Upper lobe of right lung (tissue), 1 donor: Measurements from ENCODE around the gene GABRG3. TPM values are rescaled to one million over a fixed set of nuclear protein-coding genes. Genes with fewer than 3 reads are reported as not detected.

Experiments
- ATAC-seq: fragments of 200-7000 bp; cut with Tn5 transposase; one replicate; pipeline ENCODE4 v1.9.1; 2020; ENCODE audit warnings: mild to moderate bottlenecking, moderate library complexity
- DNase-seq: peaks from one replicate; pipeline ENCODE4 v3.0.0-alpha.2; 2020
- H3K27ac ChIP-seq: fragments of 200-600 bp; one replicate; pipeline ENCODE4 v1.8.0; 2022
- H3K27me3 ChIP-seq: fragments of 200-600 bp; one replicate; pipeline ENCODE4 v1.8.0; 2022; ENCODE audit warnings: mild to moderate bottlenecking
- H3K36me3 ChIP-seq: fragments of 200-600 bp; one replicate; pipeline ENCODE4 v1.8.0; 2022
- H3K4me1 ChIP-seq: fragments of 200-600 bp; one replicate; pipeline ENCODE4 v1.8.0; 2022
- H3K4me3 ChIP-seq: fragments of 200-600 bp; one replicate; pipeline ENCODE4 v1.8.0; 2022; ENCODE audit warnings: mild to moderate bottlenecking
- H3K9me3 ChIP-seq: fragments of 200-600 bp; one replicate; pipeline ENCODE4 v1.8.0; 2022
- intact Hi-C: fragments of 100-400 bp; cut with DNase I; formaldehyde crosslinking; loops from one replicate; pipeline ENCODE4 v1.11.0; 2022
- total RNA-seq: library from RNA; stranded (reverse); fragmentation: NEBNext Ultra II Directional; extraction: Animal tissue kit (Norgen Biotek cat#: 25700); gene quantifications from one replicate; pipeline ENCODE4 v1.2.1, GENCODE V29; 2021
- TF ChIP-seq, protein P1 (sequence below): fragments of 200-600 bp; IDR thresholded peaks from one replicate; pipeline ENCODE4 v1.8.0; 2022; ENCODE audit warnings: antibody characterized with exemption
- donor health status: DM: no; HTN: yes; CAD: no; lungs with severe emphysema.

GABRG3 gene
- total RNA-seq, 1 donor from 2014 or later: not detected

DNA sequence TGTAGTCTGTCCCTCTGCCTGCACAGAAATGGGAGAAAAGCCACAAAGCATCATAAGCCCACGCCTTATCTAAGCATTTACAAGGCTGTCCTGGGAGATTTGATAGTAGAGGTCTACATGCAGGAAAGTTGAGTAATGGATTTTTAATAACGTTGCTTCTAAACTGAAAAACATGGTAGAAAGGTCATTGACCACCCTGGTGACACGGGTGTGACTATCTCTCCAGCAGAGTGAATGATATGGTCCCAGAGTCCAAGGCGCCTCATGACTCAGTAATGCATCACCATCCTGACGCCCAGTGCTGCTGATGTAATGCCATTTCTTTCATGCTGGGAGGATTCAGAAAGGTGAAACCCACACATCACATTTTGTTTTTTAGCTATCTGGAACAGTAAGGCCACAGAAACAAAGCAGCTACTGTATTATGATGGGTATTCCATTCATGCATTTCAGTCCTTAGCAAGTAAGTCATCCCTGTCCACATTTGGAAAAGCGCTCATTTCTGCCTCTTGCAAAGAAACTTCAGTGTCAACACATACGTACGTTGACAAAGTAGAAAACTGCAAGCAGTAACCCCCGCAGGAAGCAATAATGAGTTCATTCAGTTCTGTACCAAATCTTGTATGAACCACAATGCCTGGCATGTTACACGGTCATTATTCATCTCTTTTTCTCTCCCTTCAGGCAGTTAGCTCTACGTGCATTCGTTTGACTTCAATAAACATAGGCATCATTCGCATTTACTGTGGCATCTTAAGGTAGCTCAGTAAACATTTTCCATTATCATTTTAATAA is 483.5 kb downstream of the GABRG3 start:
- intact Hi-C loops: no loop called here
- Histone ChIP-seq H3K27ac (no peak overlapping the region), H3K4me3 (no peak overlapping the region), H3K27me3 (no peaks in the 10 kb centered on the region), H3K36me3 (no peaks in the 10 kb centered on the region), H3K4me1 (no peaks in the 10 kb centered on the region), H3K9me3 (no peaks in the 10 kb centered on the region)
- TF ChIP-seq, protein P1, sequence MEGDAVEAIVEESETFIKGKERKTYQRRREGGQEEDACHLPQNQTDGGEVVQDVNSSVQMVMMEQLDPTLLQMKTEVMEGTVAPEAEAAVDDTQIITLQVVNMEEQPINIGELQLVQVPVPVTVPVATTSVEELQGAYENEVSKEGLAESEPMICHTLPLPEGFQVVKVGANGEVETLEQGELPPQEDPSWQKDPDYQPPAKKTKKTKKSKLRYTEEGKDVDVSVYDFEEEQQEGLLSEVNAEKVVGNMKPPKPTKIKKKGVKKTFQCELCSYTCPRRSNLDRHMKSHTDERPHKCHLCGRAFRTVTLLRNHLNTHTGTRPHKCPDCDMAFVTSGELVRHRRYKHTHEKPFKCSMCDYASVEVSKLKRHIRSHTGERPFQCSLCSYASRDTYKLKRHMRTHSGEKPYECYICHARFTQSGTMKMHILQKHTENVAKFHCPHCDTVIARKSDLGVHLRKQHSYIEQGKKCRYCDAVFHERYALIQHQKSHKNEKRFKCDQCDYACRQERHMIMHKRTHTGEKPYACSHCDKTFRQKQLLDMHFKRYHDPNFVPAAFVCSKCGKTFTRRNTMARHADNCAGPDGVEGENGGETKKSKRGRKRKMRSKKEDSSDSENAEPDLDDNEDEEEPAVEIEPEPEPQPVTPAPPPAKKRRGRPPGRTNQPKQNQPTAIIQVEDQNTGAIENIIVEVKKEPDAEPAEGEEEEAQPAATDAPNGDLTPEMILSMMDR: no peak
- ATAC-seq (no peak), DNase-seq (no peak)

DNA sequence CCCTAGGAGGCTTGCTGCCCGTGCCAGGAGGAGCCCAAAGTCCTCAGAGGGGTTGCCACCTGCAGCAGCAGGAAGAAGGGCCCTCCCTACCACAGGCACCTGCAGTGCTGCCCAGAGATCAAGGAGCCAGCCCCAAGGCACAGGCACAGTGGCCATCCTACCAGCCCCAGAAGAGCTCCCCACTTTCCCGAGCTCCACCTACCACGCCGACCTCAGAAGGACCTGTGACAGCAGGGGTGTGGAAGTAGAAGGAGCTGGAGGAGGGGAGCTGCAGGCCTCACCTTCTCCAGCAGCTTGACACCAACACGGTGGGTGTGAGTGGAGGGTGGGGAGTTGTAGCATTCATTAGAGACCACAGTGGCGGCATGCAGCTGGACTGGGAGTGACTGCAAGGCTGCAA is 485.8 kb downstream of the GABRG3 start:
- no peak for DNase-seq
- TF ChIP-seq, protein P1: no peak
- no peaks in the 10 kb centered on the region for H3K36me3 ChIP-seq
- H3K9me3 ChIP-seq: no peaks in the 10 kb centered on the region
- intact Hi-C loops: no loop called here
- ATAC-seq: peak; percentile 7
- H3K27ac ChIP-seq: no peak overlapping the region
- no peak overlapping the region for H3K4me3 ChIP-seq
- H3K4me1 ChIP-seq: no peaks in the 10 kb centered on the region
- no peaks in the 10 kb centered on the region for H3K27me3 ChIP-seq

DNA sequence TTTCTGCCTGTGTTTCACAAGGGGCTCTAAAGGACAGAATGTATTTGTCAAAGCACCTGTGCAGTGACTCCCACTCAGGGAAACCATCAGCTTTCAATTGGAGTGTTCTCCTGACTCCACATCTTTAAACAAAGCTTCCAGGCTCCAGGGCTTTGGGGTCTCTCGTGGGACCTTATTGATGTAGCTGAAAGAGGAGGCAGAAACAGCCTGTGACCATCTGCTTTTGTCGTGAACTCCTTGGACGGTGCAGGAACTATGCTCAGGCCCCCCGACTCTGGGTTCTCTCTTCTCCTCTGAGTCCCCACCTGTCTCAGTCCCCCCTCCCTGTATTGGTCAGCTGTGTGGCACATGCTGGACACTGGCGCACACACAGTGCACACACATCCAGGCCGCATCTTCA is 486.8 kb downstream of the GABRG3 start:
- ATAC-seq (no peak), DNase-seq (no peak)
- Histone ChIP-seq H3K27me3 (no peaks in the 10 kb centered on the region), H3K27ac (no peak overlapping the region), H3K9me3 (no peaks in the 10 kb centered on the region), H3K4me3 (no peak overlapping the region), H3K36me3 (no peaks in the 10 kb centered on the region), H3K4me1 (no peaks in the 10 kb centered on the region)
- intact Hi-C loops: no loop called here
- TF ChIP-seq, protein P1: no peak

DNA sequence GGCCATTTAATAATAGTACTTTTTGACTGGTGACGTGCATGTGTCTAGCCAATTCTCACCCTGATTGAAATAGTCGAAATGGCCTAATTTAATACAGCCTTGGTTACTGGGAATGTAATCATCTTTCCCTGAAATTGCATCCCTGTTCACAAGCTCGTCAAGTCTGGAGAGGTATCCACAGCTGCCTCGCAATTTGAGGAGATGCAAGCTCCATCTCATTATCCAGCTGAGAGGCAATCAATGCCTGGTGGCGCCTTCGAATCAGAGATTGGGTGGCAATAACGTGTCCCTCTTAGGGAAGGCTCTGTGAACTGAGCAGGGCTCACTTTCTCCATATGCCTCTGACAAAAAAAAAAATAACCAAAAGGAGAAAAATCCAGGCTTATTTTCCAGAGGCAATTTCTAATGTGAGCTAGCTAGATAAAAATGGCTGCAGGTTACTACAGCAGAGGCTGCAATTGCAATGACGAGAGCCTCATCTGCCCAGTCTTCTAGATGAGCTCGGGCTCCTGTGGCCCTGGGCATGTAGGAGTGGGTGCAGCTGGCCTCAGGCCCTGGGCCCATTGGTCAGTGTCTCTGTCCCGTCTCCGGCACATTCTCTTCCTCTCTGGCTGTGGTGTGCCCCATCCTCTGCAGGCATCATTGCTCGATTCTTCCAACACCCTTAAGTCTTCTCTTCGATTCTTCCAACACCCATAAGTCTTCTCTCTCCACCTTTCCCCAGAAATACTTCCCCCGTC is 487.5 kb downstream of the GABRG3 start:
- Histone ChIP-seq H3K4me1 (no peaks in the 10 kb centered on the region), H3K27ac (no peak overlapping the region), H3K36me3 (no peaks in the 10 kb centered on the region), H3K9me3 (no peaks in the 10 kb centered on the region), H3K4me3 (no peak overlapping the region), H3K27me3 (no peaks in the 10 kb centered on the region)
- no peak for DNase-seq
- intact Hi-C loops: no loop called here
- no peak for ATAC-seq
- TF ChIP-seq, protein P1: no peak

DNA sequence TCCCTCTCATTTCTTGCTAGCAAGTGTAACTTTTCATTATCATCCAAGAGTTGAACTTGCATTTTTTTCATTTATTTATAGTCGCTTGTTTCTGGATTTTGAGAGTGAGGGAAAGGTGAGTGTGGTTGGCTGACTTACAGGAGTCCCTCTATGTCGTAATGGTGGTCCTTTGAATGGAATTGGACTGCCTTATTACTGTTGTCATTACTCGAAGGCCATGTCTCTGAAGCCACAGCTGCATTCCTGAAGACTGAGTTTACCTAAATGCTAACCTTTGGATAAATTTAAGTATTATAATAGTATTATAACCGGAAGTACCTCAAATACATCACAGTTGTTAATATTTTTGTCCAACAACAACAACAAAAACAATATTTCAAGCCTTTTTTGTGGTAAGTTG is 488.9 kb downstream of the GABRG3 start:
- Histone ChIP-seq H3K4me3 (no peak overlapping the region), H3K9me3 (no peaks in the 10 kb centered on the region)
- intact Hi-C loops: no loop called here

More for the DNA sequence above, 488.9 kb downstream of the GABRG3 start:
- H3K36me3 ChIP-seq: no peaks in the 10 kb centered on the region
- H3K4me1 ChIP-seq: no peaks in the 10 kb centered on the region
- TF ChIP-seq, protein P1: no peak
- DNase-seq (no peak), ATAC-seq (no peak)
- H3K27me3 ChIP-seq: no peaks in the 10 kb centered on the region
- no peak overlapping the region for H3K27ac ChIP-seq
